Tibial nerve (tissue), 4 donors: ENCODE results near the gene DHRS7.

Experiments
- CTCF ChIP-seq, 5 experiments: fragments of 200-600 bp in 3 of 5; fragments of 450-650 bp in 2 of 5; sonication (generic) in 3 of 5; IDR thresholded peaks; one replicate each; pipeline ENCODE4 v1.5.1; 2016 to 2019; ENCODE audit warnings: antibody characterized with exemption in 5 of 5, mild to moderate bottlenecking in 3 of 5, moderate library complexity in 2 of 5
- EP300 ChIP-seq, 2 donors: sonication (generic); formaldehyde crosslinking; IDR thresholded peaks; one replicate each; pipeline ENCODE4 v1.6.1; 2017; ENCODE audit warnings: antibody characterized with exemption in 2 of 2, mild to moderate bottlenecking in 1 of 2
- POLR2A ChIP-seq, 2 donors: fragments of 450-650 bp; IDR thresholded peaks; one replicate each; pipeline ENCODE4 v1.6.1; 2017; ENCODE audit warnings: antibody characterized with exemption in 2 of 2, mild to moderate bottlenecking in 2 of 2, moderate library complexity in 2 of 2

DNA sequence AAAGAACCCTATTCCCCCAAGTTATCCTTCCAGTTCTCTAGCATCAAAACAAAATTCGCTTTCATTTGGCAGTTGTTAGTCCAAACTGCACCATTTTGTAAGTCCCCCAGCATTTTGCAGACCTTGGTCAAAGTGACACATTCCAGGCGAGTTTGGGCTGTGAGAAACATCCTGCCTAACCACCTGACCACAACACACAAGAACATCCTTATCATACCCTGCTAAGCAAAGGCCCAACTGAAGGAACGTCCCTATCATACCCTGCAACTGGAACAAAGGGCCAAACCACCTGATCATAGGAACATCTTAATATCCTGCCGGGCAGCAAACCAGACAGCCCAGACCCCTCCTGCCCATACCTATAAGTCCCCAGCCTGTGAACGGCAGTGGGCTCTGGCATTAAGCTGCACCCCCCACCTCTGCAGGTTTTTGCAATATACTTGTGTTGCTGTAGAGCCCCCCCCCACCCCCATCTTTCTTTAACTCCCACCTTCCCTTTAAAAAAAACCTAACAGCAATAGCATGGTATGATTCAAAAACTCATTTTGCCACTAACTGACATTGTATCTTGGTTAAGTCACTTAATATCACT lies 70.8 kb downstream of the DHRS7 start:
- TF ChIP-seq CTCF (IDR thresholded peaks at IDR 0.05), result no peak
- no peak for TF ChIP-seq POLR2A (IDR thresholded peaks at IDR 0.05)
- TF ChIP-seq EP300 (IDR thresholded peaks at IDR 0.05), result no peak
